Ammon's horn (tissue), 1 donor: ENCODE results near the gene AFG3L2.

Source experiments
- DNase-seq: peaks from one replicate; pipeline ENCODE4 v3.0.0-alpha.2; 2016; ENCODE audit warnings: low spot score

Gene AFG3L2

GRCh38 chr18:12304351-12305210 lies 72.4 kb downstream of the AFG3L2 start:
- no peak for DNase-seq

GRCh38 chr18:12302391-12303147 lies 74.5 kb downstream of the AFG3L2 start:
- no peak for DNase-seq

GRCh38 chr18:12301263-12302005 lies 75.6 kb downstream of the AFG3L2 start:
- no peak for DNase-seq

GRCh38 chr18:12299862-12300261 lies 77.2 kb downstream of the AFG3L2 start:
- no peak for DNase-seq

GRCh38 chr18:12296457-12296856 lies 80.6 kb downstream of the AFG3L2 start:
- DNase-seq = no peak

GRCh38 chr18:12296087-12296403 lies 81.0 kb downstream of the AFG3L2 start:
- DNase-seq = no peak

- no peak for DNase-seq
Observed at GRCh38 chr18:12295389-12296086, 81.5 kb downstream of the AFG3L2 start.

- DNase-seq = no peak
Observed at GRCh38 chr18:12293831-12294230, 83.2 kb downstream of the AFG3L2 start.

- DNase-seq = no peak
Observed at GRCh38 chr18:12291690-12292089, 85.3 kb downstream of the AFG3L2 start.

- no peak for DNase-seq
Observed at GRCh38 chr18:12291161-12291560, 85.9 kb downstream of the AFG3L2 start.

GRCh38 chr18:12290086-12290485 lies 86.9 kb downstream of the AFG3L2 start:
- DNase-seq = no peak

- no peak for DNase-seq
Observed at GRCh38 chr18:12288403-12288755, 88.6 kb downstream of the AFG3L2 start.

- no peak for DNase-seq
Observed at GRCh38 chr18:12287684-12288402, 89.2 kb downstream of the AFG3L2 start.

GRCh38 chr18:12287131-12287681 lies 89.8 kb downstream of the AFG3L2 start:
- DNase-seq = no peak

- no peak for DNase-seq
Observed at GRCh38 chr18:12283666-12284065, 93.4 kb downstream of the AFG3L2 start.

- no peak for DNase-seq
Observed at GRCh38 chr18:12283256-12283655, 93.8 kb downstream of the AFG3L2 start.

- no peak for DNase-seq
Observed at GRCh38 chr18:12282442-12283039, 94.5 kb downstream of the AFG3L2 start.

- DNase-seq = no peak
Observed at GRCh38 chr18:12281861-12282260, 95.2 kb downstream of the AFG3L2 start.

GRCh38 chr18:12279781-12280531 lies 97.1 kb downstream of the AFG3L2 start:
- DNase-seq = no peak
